HG02840 (cell line): ENCODE measurements around the gene ZXDC.

Experiments used
- ATAC-seq: cut with Tn5 transposase; IDR thresholded peaks from one replicate; pipeline ENCODE4 v1.9.1; 2021; ENCODE audit warnings: mild to moderate bottlenecking, moderate library complexity, moderate number of reproducible peaks; ENCODE audit not compliant: unreplicated experiment, low FRiP score

The ZXDC gene

GRCh38 chr3:126512916-126513650 is 37.4 kb upstream of the ZXDC start:
- ATAC-seq, result no peak

GRCh38 chr3:126512026-126512425 is 36.3 kb upstream of the ZXDC start:
- no peak for ATAC-seq

DNA sequence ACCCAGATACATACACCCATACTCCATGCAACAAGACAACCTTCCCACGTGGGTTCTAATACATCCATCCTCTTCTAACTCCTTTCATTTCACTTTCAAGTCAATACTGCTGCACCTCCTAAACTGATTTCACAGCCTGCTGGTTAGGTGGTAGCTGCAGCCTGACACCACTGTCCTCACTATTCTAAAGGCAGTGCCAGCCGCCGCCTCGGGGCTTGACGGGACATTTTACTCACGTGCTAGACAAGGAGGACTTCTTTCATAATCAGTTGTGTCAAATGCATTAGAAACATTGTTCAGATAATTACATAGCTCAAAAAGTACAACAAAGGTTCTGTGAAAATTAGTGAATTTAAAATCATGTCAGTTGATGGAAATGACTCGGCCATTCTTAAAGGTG is 35.6 kb upstream of the ZXDC start:
- no peak for ATAC-seq

DNA sequence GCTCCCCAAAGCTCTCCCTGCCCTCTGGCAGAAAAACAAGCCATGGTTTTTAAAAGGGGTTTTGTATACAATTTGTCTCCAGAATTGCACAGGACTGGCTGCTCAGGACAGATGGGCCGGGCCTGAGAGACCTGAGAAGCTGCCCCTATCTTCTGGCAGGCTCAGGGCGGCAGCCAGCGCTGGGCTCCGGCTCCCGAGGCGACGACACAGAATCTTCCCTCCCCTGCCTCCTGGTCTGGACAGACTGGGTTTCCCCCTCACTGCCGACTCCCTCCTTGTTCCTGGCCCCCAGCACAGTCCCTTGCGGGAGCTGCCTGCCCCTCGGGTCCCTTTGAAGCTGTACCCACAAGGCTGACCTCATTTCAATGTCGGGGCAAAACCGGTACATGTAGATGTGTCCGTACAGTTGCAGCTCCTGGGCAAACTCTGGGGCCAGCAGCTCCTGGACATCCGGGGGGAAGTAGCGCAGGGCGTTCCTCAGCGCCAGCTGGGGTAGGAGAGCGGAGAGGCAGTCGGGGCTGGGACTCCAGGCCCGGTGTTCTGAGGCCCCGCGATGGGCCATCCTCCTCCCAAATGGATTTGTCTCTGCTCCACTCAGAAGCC is 34.7 kb upstream of the ZXDC start:
- no peak for ATAC-seq

DNA sequence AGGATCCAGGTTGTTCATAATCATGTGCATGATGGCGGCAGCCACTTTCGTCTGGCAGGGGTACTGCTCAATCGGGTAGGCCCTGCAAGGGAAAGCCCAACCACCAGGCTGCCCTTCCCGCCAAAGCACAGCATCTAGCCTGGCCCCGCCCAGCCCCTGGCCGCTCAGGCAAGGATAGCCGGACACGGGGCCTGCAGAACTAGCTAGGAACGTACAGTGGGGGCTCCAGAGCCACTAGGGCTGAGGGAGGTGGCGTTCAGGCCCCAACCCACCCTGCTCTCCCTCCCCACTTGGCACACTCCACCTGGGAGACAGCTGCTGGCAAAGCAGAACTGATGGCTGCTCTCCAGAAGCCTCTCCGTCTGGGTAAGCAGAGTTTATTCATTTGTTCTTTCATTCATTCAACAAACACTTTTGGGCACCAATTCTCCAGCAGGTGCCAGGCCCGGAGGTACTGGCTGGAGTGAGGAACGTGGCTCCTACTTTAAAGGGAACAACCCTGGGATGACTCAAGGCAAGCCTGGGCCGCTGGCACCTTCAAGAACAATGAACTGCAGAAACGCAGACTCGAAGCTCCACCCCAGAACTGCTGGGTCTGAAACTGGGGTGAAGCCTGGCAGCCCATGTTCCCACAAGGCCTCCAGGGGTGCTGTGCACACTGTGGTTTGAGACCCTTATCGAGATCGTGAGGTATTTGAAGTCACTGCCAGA is 34.1 kb upstream of the ZXDC start:
- no peak for ATAC-seq

DNA sequence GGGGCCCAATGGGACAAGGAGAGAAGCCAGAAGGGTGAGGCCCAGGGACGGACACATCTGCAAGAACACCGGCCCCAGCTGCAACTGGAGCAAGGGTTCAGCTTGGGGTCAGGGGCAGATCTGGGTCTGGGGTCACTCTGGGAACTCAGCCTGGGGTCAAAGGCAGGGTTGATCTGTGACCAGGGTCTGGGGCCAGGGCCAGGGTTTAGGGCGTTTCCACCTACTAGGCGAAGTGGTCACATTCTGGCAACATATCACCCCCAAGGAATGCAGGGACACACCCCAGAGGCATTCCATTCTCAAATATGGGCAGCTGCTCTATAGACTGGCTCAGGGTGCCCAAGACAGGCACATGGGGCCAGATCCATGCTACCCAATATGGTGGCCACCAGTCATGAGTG is 32.9 kb upstream of the ZXDC start:
- ATAC-seq, result no peak

DNA sequence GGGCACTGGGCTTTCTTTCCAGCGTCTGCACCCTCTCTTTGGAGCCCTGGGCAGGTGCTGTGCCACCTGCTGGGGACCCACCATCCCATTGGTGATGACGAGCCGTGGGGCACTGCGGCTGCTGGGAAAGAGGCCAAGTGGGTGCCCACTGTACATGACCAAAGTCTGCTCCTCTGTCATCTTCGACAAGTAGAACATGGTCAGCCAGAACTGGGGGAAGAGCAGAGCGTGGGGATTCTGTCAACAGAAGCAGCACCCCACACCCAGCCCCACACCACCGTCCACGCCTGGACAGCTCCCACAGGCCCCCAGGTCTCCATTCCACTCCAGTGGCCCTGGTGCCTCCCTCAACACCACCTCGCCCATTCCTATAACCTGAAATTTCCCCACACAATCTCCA is 32.2 kb upstream of the ZXDC start:
- ATAC-seq, result no peak

DNA sequence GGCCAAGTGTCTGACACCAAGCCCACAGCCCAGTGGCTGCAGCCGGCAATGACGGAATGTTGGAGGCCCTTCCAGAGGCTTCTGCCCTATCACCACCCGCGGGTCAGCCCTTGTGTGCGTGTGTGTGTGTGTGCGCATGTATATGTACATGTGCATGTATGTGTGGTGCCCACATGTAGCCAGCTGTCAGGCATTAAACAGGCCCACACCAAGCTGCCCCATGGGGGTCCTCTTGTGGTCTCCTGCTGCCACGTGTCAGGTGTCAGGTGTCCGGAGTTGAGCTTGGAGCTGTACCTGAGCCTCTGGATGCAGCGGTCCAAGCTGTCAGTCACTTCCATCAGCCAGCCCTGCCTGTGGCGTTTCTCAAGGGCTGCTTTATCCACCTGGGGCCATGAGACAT is 28.0 kb upstream of the ZXDC start:
- ATAC-seq, result no peak

DNA sequence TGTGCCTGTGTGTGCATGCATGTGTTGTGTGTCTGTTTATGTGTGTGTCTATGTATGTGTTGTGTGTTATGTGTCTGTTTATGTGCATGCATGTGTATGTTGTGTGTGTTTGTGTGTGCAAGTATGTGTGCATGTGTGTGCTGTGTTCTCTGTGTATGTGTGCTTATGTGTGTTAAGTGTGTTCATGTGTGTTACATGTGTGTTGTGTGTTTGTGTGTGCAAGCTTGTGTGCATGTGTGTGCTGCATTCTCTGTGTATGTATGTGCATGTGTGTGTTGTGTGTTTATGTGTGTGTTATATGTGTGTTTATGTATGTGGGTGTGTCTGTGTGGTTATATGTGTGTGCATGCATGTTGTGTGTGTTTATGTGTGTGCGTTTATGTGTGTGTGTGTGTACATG is 27.0 kb upstream of the ZXDC start:
- no peak for ATAC-seq

GRCh38 chr3:126501736-126502135 is 26.0 kb upstream of the ZXDC start:
- no peak for ATAC-seq

- no peak for ATAC-seq
Observed at GRCh38 chr3:126501054-126501453, 25.4 kb upstream of the ZXDC start.

DNA sequence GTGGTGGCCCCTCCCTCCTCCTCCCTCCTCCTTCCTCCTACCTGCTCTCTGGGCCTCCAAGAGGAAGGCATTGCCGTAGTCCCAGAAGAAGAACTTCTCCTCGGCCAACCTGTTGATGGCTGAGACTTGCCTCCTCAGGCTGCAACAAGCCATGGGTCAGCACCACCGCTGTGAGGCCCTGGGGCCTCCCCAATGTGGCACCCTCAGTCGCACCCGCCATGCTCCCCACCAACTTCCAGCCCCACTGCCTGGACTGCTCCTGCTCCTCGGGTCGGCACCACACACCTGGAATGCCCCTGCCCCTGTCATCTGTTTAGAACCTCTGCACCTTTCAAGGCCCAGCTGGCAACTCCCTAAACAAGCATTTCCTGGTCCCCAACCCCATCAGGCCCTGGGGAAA is 24.3 kb upstream of the ZXDC start:
- no peak for ATAC-seq

DNA sequence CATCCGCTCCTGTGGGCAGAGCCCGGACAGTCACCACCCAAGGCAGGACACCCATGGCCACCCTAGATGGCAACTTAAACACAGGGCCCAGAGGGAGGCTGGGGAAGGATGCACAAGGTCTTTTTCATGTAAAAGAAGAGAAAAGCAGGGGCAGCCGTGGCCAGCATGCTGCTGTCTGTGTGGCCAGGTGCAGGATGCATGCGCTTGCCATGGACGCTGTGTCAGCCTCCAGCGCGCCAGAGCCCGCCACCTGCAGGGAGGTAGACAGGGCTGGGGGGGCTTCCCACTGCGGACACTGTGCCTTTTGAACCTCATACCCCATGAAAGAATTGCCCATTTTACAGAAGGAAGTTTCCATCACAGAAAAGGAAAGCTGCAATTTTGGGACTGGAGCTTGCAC is 23.7 kb upstream of the ZXDC start:
- ATAC-seq, result no peak

DNA sequence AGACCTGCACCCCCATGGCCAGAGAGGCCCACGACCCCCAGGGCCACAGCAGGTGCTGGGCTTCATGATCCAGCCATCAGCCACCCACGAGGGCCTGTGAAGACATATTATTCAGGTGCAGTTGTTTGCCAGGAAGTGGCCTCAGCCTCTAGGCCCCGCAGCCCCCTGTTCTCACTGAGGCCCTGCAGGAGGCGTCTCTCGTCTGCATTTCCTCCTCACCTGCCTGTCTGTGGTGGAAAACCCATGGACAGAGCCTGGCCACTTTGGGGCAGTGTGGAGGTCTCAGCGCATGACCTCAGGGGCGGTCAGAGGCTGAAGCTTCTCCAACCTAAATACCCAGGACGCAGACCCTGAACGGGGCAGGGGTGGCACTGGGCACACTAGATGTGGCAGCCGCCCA is 23.2 kb upstream of the ZXDC start:
- ATAC-seq, result no peak

DNA sequence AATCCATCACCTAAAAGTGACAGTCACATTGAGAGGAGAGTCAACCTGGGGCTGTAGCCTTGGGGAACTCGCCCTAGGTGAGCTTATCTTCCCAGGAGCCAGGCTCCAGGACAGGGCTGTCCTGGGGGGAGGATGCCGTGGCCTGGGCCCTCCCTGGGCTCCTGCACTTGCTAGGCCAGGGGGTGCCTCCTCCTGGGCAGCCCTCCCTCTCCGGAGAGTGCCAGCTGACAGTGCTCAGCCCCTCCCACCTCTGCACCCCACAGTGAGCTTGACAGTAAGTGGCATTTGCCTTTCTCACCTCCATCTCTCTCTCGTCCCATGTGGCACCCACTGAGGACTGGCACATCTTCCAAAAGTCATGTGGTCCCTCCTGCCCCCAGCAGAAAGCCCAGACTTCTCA is 22.8 kb upstream of the ZXDC start:
- no peak for ATAC-seq

- no peak for ATAC-seq
Observed at GRCh38 chr3:126497956-126498355, 22.3 kb upstream of the ZXDC start.

- no peak for ATAC-seq
Observed at GRCh38 chr3:126496894-126497850, 21.5 kb upstream of the ZXDC start.

- no peak for ATAC-seq
Observed at GRCh38 chr3:126495786-126496185, 20.1 kb upstream of the ZXDC start.

DNA sequence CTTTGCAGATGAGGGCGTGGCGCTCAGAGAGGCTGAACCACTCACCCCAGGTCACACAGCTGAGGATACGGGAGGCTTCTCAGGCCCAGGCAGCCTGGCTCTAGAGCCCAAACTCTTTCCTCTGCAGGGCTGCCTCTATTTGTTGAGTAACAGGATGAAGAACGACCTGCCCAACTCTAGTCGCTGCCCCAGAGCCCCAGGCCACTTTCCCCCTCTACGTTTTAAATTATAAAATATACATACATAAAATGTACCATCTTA is 19.2 kb upstream of the ZXDC start:
- ATAC-seq, result no peak

GRCh38 chr3:126494204-126494969 is 18.7 kb upstream of the ZXDC start:
- ATAC-seq, result no peak
